Fibroblast of mammary gland (primary cell): ENCODE results near the gene UGP2.
"Not testable (repeated sequence)": the region's sequence is repeated elsewhere in the genome, so short reads cannot be mapped to it uniquely, and the experiment has no call there.

Experiments
- DNase-seq: peaks from one replicate; pipeline ENCODE4 v3.0.0-alpha.2; 2010; ENCODE audit warnings: low read depth
- H3K4me3 ChIP-seq: 2 replicates; pipeline ENCODE4 v1.5.1; 2011; ENCODE audit warnings: low read depth, mild to moderate bottlenecking, low read length, moderate library complexity; ENCODE audit not compliant: control insufficient read depth
- CTCF ChIP-seq: conservative IDR thresholded peaks from 2 replicates; pipeline ENCODE4 v1.5.1; 2011; ENCODE audit warnings: low read depth, low read length, inconsistent platforms; ENCODE audit not compliant: control insufficient read depth, insufficient read depth

Gene UGP2

GRCh38 chr2:63902149-63902548 is 60.5 kb downstream of the UGP2 start:
- TF ChIP-seq CTCF = no peak
- no peak overlapping the region for H3K4me3 ChIP-seq
- no peak for DNase-seq

GRCh38 chr2:63903003-63903402 is 61.3 kb downstream of the UGP2 start:
- TF ChIP-seq CTCF = no peak
- DNase-seq = peak; percentile 13
- H3K4me3 ChIP-seq = no peak overlapping the region

GRCh38 chr2:63914311-63914710 is 72.6 kb downstream of the UGP2 start:
- DNase-seq = no peak
- H3K4me3 ChIP-seq = no peak overlapping the region
- TF ChIP-seq CTCF = no peak

- H3K4me3 ChIP-seq = no peak overlapping the region
- no peak for TF ChIP-seq CTCF
- DNase-seq = no peak
Observed at GRCh38 chr2:63926815-63927214, 85.1 kb downstream of the UGP2 start.

GRCh38 chr2:63932104-63932503 is 90.4 kb downstream of the UGP2 start:
- not testable (repeated sequence) for DNase-seq, H3K4me3 ChIP-seq
